ENCODE measurements around the gene TNFRSF25.

The TNFRSF25 gene

GRCh38 chr1:6488602-6489382 lies 22.8 kb upstream of the TNFRSF25 start:
- no peak for DNase-seq (ENCODE audit: low read depth in 2 of 2)

DNA sequence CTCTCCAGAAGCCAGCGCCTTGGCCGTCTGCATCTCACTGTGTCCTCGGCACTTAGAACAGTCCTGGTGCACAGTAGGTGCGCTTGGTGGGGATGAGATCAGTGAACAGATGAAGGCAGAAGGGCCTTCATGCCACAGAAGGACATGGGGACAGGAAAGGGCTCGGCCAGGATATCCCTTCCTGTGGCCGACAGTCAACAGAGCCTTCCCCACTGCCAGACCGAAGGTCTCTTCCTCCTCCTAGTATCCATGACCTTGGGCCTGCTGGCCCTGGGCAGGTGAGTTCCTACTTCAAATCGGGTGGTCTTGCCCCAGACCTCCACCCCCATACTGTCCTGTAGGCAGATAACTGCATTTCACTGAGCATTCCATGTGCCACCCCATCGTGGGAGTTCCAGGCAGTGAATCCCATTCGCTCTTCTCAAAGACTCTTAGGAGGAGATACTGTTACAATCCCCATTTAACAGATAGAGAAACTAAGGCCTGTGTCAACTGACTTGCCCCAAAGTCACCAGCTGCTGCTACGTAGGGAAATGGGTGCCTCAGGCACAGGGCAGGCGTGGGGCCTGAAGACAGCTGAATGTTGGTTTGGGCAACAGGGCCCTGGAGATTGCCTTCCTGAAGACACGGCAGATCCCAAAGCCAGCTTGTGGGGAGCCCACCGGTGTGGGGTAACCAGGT lies 22.0 kb upstream of the TNFRSF25 start:
- no peak for DNase-seq (ENCODE audit: low read depth in 2 of 2)

GRCh38 chr1:6486433-6487011 lies 20.5 kb upstream of the TNFRSF25 start:
- peak; percentile 80 to 86 for DNase-seq (ENCODE audit: low read depth in 2 of 2)

DNA sequence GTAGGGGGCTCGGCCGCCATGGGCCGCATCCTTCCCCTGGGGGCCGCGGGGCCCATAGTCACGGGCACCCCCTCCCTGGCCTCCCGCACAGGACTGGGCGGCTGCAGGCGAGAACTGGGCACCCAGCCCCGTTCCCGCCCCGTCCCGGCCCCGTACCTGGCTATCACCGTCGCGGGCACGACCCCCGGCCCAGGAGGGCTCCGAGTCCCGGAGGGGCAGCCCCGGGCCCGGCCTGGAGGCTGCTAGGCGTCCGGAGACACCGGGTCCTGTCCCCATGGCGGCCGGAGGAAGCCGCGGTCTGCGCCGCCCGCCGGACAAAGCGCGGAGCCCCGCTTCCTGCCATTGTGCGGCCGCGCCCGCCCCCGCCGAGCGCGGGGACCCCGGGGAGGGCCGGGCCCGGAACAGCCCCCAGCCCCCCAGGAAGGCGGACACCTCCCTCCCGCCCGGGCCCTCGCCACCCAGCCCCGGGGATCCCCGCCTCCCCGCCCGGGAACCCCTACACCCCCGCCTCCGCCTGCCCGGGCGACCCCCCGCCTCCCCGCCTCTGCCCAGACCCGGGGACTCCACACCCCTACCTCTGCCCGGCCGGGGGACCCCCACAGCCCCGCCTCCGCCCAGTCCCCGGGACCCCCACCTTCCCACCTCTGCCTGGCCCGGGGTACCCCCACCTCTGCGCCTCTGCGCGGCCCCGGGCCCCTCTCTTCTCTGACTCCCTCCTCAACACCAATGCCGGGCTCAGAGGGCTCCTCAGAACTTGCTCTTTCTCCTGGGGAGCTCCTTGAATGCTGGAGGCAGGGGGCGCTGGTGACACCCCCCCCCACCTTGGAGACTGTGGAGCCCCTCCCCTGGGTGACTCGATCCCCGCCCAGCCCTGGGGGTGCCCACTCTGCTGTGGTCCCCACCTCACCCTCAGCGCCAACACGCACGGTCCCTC lies 19.5 kb upstream of the TNFRSF25 start:
- no peak for DNase-seq (ENCODE audit: low read depth in 2 of 2)

- no peak for DNase-seq (ENCODE audit: low read depth in 2 of 2)
Measured at GRCh38 chr1:6484826-6485167, 18.8 kb upstream of the TNFRSF25 start.

GRCh38 chr1:6483761-6484117 lies 17.8 kb upstream of the TNFRSF25 start:
- DNase-seq (ENCODE audit: low read depth in 2 of 2), result no peak

- DNase-seq (ENCODE audit: low read depth in 2 of 2), result no peak
Measured at GRCh38 chr1:6483017-6483760, 17.2 kb upstream of the TNFRSF25 start.

DNA sequence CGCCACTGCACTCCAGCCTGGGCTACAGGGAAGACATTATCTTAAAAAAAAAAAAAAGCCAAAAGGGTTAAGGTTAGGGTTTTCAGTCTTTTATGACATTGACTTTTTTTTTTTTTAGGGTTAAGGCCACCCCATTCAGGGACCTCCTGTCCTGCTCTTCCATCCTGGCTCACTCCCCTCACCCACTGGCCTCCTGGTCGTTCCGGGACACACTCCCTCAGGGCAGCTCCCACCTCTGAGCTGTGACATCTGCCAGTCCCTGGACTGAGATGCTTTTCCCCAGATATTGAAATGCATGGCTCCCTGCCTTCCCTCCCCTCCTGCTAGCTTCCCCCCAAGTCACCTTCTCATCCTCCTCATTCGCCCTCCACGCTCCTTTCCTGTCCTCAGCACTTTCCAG lies 15.8 kb upstream of the TNFRSF25 start:
- DNase-seq (ENCODE audit: low read depth in 2 of 2), result no peak

DNA sequence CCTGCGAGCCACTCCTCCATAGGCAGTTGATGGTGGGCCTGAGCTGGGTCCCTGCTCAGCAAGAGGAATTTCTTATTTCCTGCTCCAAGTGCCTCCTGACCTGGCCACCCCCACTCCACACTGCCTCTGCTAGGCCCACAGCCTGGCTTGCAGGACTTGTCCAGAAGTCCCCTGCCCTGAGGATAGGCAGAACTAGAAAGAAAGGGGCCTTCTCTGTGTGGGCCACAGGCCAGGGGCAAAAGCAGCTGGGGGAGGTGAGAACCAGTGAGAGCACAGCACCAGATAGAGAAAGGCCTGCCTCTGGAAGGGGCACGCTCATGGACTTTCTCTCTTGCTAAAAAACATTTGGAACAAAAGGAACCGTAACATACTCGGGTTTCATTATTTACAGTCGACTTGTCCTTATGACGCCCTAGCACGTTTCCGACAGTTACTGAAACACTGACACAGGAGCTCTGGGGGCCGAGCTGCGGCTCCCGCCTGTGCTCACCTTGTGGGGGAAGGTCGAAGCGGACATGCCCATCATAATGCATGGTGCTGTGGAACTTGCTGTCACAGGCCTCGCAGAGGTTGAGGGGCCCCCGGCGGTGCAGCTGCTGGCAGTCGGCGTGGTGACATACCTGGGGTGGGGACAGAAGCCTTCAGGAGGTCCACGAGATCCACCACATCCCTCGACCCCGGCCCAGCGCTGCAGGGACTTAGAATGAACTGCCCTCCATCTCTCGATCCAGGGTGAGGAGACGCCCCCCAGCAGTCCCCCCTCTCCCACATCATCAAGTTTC lies 11.3 kb upstream of the TNFRSF25 start:
- no peak for DNase-seq (ENCODE audit: low read depth in 2 of 2)

DNA sequence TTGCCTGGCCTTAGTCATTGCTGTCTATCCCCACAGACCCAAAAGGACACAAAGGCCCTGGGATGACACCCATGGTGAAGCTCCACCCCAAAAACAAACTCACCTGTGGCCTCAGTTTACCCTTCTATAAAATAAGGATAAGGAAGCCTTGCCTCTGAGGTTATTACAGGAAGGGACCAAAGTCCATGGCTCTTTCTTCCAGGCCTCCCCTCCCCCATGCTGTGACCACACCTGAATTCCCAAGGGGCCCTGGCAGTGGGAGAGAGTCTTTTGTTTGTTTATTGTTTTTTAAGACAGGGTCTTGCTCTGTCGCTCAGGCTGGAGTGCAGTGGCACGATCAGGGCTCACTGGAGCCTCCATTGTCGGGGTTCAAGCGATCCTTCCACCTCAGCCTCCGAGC lies 10.5 kb upstream of the TNFRSF25 start:
- no peak for DNase-seq (ENCODE audit: low read depth in 2 of 2)

GRCh38 chr1:6475381-6476133 lies 9.6 kb upstream of the TNFRSF25 start:
- peak; percentile 67 to 69 for DNase-seq (ENCODE audit: low read depth in 2 of 2)

DNA sequence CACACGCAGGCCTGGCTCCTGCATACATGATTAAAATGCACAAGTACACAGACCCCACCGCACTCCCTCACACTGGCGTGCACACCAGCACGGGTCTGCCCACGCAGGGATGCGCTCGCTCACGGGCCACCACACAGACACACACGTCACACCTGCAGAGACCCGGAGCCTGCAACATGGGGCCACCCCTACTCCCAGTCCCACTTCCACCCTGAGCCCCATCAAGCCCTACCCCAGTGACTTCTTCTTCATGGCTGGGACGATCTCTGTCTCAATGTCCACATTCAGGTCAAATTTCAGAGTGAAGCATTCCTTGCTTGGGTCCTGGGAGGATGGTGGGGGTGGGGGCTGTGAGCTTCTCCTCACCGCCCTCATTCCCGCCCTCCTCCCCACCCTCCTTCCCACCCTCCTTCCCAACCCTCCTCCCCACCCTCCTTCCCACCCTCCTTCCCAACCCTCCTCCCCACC lies 8.9 kb upstream of the TNFRSF25 start:
- no peak for DNase-seq (ENCODE audit: low read depth in 2 of 2)

- no peak for DNase-seq (ENCODE audit: low read depth in 2 of 2)
Measured at GRCh38 chr1:6473974-6474814, 8.2 kb upstream of the TNFRSF25 start.

- DNase-seq (ENCODE audit: low read depth in 2 of 2), result no peak
Measured at GRCh38 chr1:6473156-6473555, 7.2 kb upstream of the TNFRSF25 start.

GRCh38 chr1:6472391-6472790 lies 6.4 kb upstream of the TNFRSF25 start:
- DNase-seq (ENCODE audit: low read depth in 2 of 2), result no peak

GRCh38 chr1:6471970-6472368 lies 6.0 kb upstream of the TNFRSF25 start:
- DNase-seq (ENCODE audit: low read depth in 2 of 2), result no peak

GRCh38 chr1:6471086-6471969 lies 5.4 kb upstream of the TNFRSF25 start:
- DNase-seq (ENCODE audit: low read depth in 2 of 2), result no peak
